GM21786 (cell line): ENCODE results near the gene HPS4.

Experiments used
- ATAC-seq: cut with Tn5 transposase; IDR thresholded peaks from one replicate; pipeline ENCODE4 v1.9.1; 2021; ENCODE audit not compliant: unreplicated experiment

The HPS4 gene

DNA sequence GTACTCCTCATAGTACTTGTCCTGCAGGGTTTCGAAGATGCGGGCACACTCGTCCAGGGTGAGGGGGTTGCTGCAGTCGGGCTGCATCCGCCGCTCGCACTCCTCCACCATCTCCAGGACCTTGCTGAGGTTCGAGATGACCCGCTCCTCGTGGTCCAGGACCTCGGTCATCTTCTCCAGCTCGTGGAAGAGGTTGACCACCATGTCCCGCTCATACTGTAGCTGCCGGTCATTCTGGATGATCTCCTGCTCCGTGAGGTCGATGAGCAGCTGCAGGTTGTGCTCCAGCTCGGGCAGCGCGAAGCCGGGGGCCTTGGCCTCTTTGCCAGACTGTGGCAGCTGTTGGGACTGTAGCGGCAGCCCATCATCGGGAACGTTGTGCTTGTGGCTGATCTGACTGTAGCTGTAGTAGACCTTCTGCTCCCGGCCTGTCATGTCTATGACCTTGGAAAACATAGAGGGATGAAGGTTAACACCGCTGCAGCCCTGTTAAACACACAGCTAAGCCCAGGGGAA is 15.7 kb upstream of the HPS4 start:
- no peak for ATAC-seq

GRCh38 chr22:26496456-26496855 is 12.9 kb upstream of the HPS4 start:
- no peak for ATAC-seq

DNA sequence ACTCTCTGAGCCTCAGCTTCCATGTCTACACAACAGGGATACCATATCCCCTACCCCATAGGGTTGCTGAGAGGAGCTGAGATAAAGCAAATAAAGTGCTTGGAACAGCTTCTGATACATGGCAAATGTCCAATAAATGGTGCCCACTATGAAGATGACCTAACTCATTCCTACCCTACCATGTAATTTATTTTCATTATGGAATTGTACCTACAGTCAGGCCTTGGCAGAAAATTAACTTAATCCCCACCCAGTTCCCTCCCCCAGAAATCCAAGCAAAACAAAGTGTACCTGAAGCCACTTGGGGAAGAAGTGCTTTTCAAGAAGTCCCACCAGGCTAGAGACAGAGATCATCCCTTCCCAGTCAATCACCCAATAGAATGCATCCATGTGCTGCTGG is 10.9 kb upstream of the HPS4 start:
- ATAC-seq: no peak

DNA sequence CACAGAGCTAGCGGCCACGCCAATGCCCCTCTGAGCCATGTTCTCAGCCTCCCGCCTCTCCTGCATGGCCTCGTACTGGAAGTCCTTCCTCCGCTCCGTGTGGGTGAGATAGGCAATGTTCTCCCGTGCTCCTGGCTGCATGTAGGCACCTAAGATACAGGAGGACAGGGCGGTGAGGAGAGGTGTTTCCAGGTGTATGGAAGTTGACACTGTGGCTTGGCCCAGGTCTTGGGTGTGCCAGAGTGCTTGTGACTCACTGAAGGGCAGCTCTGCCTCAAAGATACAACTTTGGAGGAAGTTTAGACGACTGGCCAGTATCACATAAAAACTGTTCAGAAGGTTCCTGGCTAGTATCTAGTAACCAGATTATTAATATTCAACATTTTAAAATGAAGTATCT is 8.6 kb upstream of the HPS4 start:
- ATAC-seq: no peak

GRCh38 chr22:26489447-26490036 is 6.0 kb upstream of the HPS4 start:
- no peak for ATAC-seq

DNA sequence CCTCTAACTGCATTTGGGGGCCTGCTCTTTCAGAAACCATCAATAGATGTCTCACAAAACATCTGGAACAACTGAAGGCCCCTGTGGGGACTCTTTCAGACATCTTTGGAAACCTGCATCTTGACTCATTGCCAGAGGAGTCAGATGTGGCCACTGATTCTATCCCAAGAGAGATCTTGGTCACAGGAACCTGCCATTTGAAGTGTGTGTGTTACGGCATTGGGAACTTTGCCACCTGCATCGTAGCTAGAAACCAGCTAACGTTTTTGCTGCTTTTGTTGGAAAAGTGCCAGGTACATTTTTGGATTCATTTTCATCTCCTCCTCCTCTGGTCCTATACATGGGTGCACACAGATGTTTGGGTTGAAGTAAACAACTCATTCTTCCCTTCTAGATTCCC is 4.4 kb upstream of the HPS4 start:
- ATAC-seq: no peak

DNA sequence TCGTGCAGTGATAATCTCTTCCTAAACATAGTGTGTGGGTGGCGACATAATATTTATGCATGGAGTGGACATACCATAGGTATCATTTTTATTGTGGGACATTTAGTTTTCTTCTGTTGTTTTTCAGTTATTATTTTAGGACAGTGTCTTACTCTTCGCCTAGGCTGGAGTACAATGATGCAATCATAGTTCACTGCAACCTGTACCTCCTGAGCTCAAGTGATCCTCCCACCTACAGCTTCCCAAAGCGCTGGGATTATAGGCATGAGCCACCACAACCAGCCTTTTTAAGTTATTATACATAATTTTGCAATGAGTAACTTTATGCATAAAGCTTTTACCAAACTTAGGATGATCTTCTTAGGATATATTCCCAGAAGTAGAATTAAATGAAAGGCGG is 2.8 kb upstream of the HPS4 start:
- ATAC-seq: no peak

DNA sequence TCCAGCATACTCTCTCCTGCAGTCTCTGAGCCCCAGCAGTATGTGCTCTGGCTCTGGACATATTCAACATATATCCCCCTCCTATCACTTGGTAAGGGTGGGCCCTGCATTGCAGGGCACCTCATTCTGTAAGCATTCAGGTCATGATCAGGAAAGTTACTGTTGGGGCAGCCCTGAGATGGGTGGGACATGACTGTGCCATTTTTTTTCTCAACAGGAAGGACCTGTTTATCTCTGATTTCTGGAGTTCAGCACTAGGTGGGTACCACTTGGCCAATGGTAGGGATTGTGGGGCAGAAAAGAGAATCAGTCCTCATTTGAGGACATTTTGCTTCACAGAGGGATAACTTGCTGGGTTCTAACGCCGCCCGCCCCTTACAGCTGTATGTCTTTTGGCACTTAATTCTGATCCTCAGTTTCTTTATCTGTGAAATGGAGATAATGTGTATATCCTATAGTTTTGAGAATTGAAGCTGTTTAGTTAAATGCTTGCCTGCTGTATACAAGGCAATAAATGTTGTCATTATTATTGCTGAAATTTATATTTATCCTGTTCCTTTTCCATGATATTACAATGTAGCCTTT is 2.3 kb upstream of the HPS4 start:
- ATAC-seq: no peak

DNA sequence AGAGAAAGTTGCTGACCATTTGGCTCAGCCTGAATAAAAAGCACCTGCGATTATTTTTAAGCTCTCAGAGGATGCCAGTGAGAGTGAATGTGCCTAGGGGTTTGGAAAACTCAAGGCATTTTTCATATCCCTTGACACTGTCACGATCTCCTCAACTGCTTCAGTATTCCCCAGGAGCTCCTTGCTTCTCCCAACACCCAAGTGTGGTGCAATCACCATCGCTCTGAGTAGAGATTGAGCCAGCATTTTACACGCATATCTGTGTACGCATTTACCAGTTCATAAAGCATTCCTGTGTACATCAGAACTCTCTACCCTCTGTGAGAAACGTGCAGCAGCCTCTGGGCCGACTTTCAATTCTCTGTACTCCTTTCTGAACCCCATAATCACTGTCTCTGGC is 1.4 kb upstream of the HPS4 start:
- ATAC-seq: no peak

DNA sequence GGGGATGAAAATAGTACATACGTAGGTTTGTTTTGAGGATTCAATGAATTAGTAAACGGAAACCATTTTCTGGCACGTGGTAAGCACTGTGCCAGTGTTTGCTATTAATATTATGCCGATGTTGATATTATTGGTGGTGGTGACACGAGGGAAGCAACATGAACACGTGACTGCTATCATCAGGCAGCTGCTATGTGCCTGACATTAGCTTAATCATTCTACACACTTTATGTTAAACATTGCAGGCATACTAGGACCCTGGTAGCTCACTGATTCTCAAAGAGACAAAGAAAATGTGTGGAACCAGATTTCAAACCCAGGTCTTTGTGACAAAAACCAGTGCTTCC is 750 bp upstream of the HPS4 start:
- ATAC-seq: no peak

- no peak for ATAC-seq
Measured at GRCh38 chr22:26483043-26483438, 542 bp downstream of the HPS4 start.

DNA sequence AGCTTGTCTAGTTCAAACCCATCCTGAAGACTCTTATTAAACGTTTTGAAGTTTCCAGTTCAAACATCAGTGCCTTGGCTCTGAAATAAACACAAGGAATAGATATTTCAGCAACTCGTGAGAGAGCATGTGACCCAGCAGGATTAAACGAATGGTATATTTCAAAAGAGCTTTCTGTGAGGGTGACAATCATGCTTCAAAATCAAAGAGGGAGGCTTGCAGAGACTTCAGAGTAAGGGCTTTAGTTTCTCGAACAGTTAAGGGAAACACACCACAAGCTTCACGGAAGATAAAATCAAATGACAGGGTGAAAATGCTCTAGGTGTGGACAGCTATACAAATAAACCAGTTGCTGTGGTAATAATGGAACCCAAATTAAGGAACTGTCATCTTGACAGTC is 1.4 kb downstream of the HPS4 start:
- ATAC-seq: no peak

- no peak for ATAC-seq
Measured at GRCh38 chr22:26481694-26482093, 1.9 kb downstream of the HPS4 start.

DNA sequence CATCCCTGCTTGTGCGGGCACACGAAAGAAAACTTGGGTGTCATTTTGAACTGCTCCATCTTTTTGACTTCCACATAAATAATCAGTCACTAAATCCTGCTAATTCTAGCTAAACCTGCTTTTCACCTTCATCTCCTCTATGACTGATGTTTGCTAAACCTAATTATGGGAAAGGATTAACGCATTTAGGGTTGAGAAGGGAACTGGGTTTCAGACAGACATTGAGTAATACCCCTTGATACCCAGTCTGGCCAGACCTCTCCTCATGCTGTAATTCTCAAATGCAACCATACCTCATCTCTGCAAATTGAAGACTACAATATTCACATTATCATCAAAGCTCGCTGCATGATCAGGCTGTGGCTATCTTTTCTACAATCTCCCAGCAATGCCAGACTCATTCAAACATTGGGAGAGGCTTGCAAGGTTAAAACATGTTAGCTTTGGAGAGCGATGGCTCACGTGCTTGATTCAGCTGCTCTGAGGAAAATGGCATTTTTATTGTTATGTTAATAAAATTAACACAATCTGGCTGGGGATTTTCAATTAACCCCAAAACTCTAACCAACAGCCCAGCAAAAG is 2.4 kb downstream of the HPS4 start:
- ATAC-seq: no peak

DNA sequence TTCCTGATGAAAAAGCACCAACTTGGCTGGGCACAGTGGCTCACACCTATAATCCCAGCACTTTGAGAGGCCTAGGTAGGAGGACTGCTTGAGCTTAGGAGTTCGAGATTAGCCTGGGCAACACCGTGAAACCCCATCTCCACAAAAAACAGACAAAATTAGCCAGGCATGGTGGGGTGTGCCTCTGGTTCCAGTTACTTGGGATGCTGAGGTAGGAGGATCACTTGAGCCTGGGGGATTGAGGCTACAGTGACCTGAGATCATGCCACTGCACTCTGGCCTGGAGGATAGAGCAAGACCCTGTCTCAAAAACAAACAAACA is 3.0 kb downstream of the HPS4 start:
- no peak for ATAC-seq

DNA sequence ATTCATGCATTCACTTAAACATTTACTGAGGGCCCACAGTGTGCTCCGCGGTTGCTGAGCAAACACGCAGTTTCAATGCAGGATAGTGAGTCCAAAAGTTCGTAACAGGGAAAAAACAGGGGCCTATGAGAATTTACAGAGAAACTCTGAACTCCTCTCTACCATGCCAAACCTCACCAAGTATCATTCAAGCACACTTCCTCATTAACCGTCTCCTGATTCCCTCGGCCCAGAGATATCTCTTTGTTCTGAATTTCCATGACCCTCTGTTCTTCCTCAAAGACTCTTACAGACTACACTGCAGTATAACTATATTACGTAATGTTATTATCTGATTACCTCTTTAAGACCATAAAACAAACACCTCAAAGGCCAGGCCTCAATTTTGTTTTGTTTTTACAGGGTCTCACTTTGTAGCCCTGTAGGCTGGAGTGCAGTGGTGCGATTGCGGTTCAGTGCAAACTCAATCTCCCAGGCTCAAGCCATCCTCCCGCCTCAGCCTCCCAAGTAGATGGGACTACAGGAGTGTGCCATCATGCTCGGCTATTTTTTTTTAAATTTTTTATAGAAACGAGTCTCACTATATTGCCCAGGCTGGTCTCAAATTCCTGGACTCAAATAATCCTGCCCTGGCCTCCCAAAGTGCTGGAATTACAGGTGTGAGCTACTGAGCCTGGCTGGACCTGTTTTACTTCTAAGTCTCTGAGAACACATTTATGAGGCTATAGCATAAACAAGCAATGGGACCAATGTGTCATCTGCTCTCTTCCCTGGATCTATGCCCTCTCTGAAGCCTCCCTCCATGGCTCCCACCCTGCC is 3.6 kb downstream of the HPS4 start:
- no peak for ATAC-seq

DNA sequence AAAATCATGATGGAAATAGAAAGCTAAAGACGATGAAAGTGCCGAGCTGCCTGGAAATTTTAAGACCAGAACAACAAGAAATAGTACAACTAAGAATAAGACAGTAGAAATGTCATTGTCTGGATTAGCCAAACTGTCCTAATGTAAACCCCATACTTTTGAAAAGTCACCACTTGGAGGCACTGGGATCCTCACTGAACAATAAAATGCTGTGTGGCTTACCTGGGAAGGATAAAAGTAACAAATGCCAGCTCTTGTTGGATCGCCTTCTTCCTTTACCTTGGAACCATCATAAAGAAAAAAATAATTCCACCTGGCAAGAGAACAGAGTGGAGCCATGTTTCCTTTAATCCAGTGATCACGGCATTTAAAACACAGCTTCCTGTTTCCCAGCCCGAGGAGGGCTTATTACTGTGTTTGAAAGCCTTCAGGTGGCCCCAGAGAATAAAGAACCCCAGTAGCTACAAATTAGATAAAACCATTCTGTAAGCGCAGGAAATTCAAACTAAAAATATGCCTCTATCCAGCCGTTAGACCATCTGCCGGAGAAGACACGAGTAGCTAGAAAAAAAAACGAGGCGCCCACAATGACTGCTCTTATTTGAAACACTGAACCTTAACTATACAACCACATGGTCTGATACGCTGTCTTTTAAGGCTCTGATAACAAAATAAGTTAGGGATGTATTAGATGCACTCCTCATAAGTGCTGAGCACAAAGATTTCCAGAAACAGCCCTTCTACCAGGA is 4.4 kb downstream of the HPS4 start:
- no peak for ATAC-seq

GRCh38 chr22:26477341-26477731 is 6.2 kb downstream of the HPS4 start:
- ATAC-seq: no peak

GRCh38 chr22:26476705-26477340 is 6.8 kb downstream of the HPS4 start:
- ATAC-seq: no peak

- ATAC-seq: no peak
Measured at GRCh38 chr22:26474682-26475081, 8.9 kb downstream of the HPS4 start.

DNA sequence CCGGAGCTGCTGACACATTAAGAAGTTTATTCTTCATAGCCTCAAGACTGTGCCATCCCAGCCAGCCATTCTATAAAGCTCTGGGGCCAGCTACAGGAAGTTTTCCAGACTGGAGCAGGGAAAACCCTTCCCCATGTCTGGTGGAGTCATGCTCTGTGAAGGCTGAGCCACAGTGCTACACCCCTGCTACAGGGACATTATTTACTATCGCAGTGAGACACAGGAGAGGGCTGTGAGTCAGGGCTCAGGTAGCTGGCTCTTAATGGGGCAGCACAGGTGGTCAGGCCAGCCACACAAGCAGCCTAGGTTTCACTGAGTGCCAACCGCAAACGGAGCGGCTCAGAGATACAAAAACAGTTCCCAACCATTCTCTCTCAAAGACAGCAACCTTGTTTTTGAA is 12.1 kb downstream of the HPS4 start:
- no peak for ATAC-seq
